GM12878 (cell line): ENCODE measurements around the gene SLC35D2. TPM values are rescaled to one million over a fixed set of nuclear protein-coding genes. Genes with fewer than 3 reads are reported as not detected.
A peak's percentile ranks its signal among the peaks of the same experiment; 100 is the strongest.

Source experiments
- ASH2L ChIP-seq: fragments of 300-600, 200-600 bp; sonication (generic); IDR thresholded peaks from 2 replicates; pipeline ENCODE4 v1.6.1; 2017; ENCODE audit warnings: low read depth, mild to moderate bottlenecking, borderline replicate concordance
- CBX5 ChIP-seq: sonication (generic); IDR thresholded peaks from 2 replicates; pipeline ENCODE4 v1.6.1; 2016; ENCODE audit warnings: low read depth, moderate library complexity, mild to moderate bottlenecking, inconsistent platforms
- CREB1 ChIP-seq: IDR thresholded peaks from 2 replicates; pipeline ENCODE4 v1.6.1; 2012; ENCODE audit warnings: low read depth, mild to moderate bottlenecking, inconsistent platforms
- CREM ChIP-seq: IDR thresholded peaks from 2 replicates; pipeline ENCODE4 v1.6.1; 2014; ENCODE audit warnings: antibody characterized with exemption, low read depth
- FOS ChIP-seq: IDR thresholded peaks from 3 replicates; pipeline ENCODE4 v1.6.1; 2011; ENCODE audit warnings: borderline replicate concordance; ENCODE audit not compliant: insufficient read length; ENCODE audit errors: extremely low read depth
- IRF3 ChIP-seq: fragments of 450-650 bp; IDR thresholded peaks from 2 replicates; pipeline ENCODE4 v1.6.1; 2014; ENCODE audit warnings: mild to moderate bottlenecking
- IRF4 ChIP-seq: IDR thresholded peaks from 2 replicates; pipeline ENCODE4 v1.6.1; 2011; ENCODE audit warnings: low read depth, low read length
- LARP7 ChIP-seq: fragments of 450-650 bp; IDR thresholded peaks from 2 replicates; pipeline ENCODE4 v1.6.1; 2017; ENCODE audit warnings: mild to moderate bottlenecking
- MXI1 ChIP-seq: fragments of 150-350 bp; IDR thresholded peaks from 2 replicates; pipeline ENCODE4 v1.6.1; 2011; ENCODE audit warnings: low read depth, mild to moderate bottlenecking, inconsistent platforms, low read length, improper control_type of control experiment
- MYB ChIP-seq: fragments of 150-350 bp; IDR thresholded peaks from 2 replicates; pipeline ENCODE4 v1.6.1; 2014; ENCODE audit warnings: mild to moderate bottlenecking, low read depth, low read length, borderline replicate concordance
- NR2F1 ChIP-seq: fragments of 450-650 bp; conservative IDR thresholded peaks from 2 replicates; pipeline ENCODE4 v1.6.1; 2017; ENCODE audit warnings: mild to moderate bottlenecking
- RBBP5 ChIP-seq: fragments of 200-600 bp; sonication (generic); conservative IDR thresholded peaks from 2 replicates; pipeline ENCODE4 v1.6.1; 2016
- RFX5 ChIP-seq: IDR thresholded peaks from 2 replicates; pipeline ENCODE4 v1.6.1; 2011; ENCODE audit warnings: low read depth, low read length, improper control_type of control experiment
- SMAD1 ChIP-seq: fragments of 450-650 bp; IDR thresholded peaks from 2 replicates; pipeline ENCODE4 v1.6.1; 2018; ENCODE audit warnings: mild to moderate bottlenecking, low read depth; ENCODE audit not compliant: partially characterized antibody
- STAT1 ChIP-seq: fragments of 450-650 bp; conservative IDR thresholded peaks from 2 replicates; pipeline ENCODE4 v1.6.1; 2014; ENCODE audit warnings: antibody characterized with exemption, mild to moderate bottlenecking
- SUZ12 ChIP-seq: fragments of 200-600 bp; sonication (generic); IDR thresholded peaks from one replicate; pipeline ENCODE4 v1.6.1; 2018; ENCODE audit warnings: antibody characterized with exemption, mild to moderate bottlenecking; ENCODE audit not compliant: unreplicated experiment
- TARDBP ChIP-seq: IDR thresholded peaks from 2 replicates; pipeline ENCODE4 v1.6.1; 2016; ENCODE audit warnings: borderline replicate concordance
- TBL1XR1 ChIP-seq: IDR thresholded peaks from 2 replicates; pipeline ENCODE4 v1.6.1; 2012; ENCODE audit warnings: low read depth, low read length, improper control_type of control experiment
- ZNF217 ChIP-seq: fragments of 450-650 bp; IDR thresholded peaks from 2 replicates; pipeline ENCODE4 v1.6.1; 2017; ENCODE audit warnings: antibody characterized with exemption, mild to moderate bottlenecking
- ZNF592 ChIP-seq: fragments of 450-650 bp; IDR thresholded peaks from 2 replicates; pipeline ENCODE4 v1.6.1; 2017; ENCODE audit warnings: mild to moderate bottlenecking, moderate library complexity
- polyA plus RNA-seq, 11 experiments: library from polyadenylated mRNA; depleted of rRNA in 4 of 11; unstranded in 6 of 11; stranded (reverse) in 5 of 11; fragments of >200 nt; fragmentation: Nextera tagmentation in 4 of 11; fragmentation: Illumina TruSeq in 1 of 11; extraction: Ambion mirVana in 4 of 11; extraction: Trizol in 1 of 11; gene quantifications; 1 replicate in 1 of 11; 2 replicates in 10 of 11; pipeline versions ENCODE4 v1.2.1 to v1.2.3, GENCODE V29; 2011 to 2016; ENCODE audit warnings: inconsistent platforms in 2 of 11, missing spikeins in 2 of 11, low read depth in 1 of 11
- total RNA-seq, 4 experiments: library from RNA; depleted of rRNA in 3 of 4; stranded (reverse); fragments of >200 nt in 3 of 4; fragmentation: Illumina TruSeq in 1 of 4; extraction: Trizol in 1 of 4; gene quantifications; 2 replicates each; pipeline versions ENCODE4 v1.2.1 to v1.2.3, GENCODE V29; 2013 to 2021
- TF ChIP-seq, protein P1 (sequence below): IDR thresholded peaks from 2 replicates; pipeline ENCODE4 v1.6.1; 2011; ENCODE audit warnings: low read depth, low read length, improper control_type of control experiment, borderline replicate concordance
- TF ChIP-seq, protein P2 (sequence below): fragments of 450-650 bp; formaldehyde crosslinking; IDR thresholded peaks from 2 replicates; pipeline ENCODE4 v1.5.0; 2022; ENCODE audit warnings: mild to moderate bottlenecking, missing genetic modification characterization

The SLC35D2 gene
- total and polyA plus RNA-seq, 10 of the 15 experiments (the other 5 are each of a cell fraction or from before 2014, with no cell fraction given), result 0.64 to 6.3 (median 3.5) TPM

GRCh38 chr9:96418083-96418919 lies 34.8 kb upstream of the SLC35D2 start, which contains the start of gene ZNF367 (continued):
- TF ChIP-seq STAT1 (no peak), ASH2L (no peak), ZNF217 (no peak), CBX5 (no peak), CREM (peak; percentile 35; the same call in 1 of the 2 replicates), MXI1 (peak; percentile 88), ZNF592 (no peak), IRF4 (no peak), RFX5 (peak; percentile 66; the same call in 1 of the 2 replicates), LARP7 (peak; percentile 52), SMAD1 (no peak), SUZ12 (no peak), FOS (peak; percentile 23), CREB1 (peak; percentile 50), NR2F1 (no peak; the same call in 1 of the 2 replicates), TBL1XR1 (no peak), TARDBP (no peak), RBBP5 (no peak), MYB (no peak), IRF3 (peak; percentile 85)
- TF ChIP-seq, protein P1, sequence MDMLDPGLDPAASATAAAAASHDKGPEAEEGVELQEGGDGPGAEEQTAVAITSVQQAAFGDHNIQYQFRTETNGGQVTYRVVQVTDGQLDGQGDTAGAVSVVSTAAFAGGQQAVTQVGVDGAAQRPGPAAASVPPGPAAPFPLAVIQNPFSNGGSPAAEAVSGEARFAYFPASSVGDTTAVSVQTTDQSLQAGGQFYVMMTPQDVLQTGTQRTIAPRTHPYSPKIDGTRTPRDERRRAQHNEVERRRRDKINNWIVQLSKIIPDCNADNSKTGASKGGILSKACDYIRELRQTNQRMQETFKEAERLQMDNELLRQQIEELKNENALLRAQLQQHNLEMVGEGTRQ, result no peak
- TF ChIP-seq, protein P2, sequence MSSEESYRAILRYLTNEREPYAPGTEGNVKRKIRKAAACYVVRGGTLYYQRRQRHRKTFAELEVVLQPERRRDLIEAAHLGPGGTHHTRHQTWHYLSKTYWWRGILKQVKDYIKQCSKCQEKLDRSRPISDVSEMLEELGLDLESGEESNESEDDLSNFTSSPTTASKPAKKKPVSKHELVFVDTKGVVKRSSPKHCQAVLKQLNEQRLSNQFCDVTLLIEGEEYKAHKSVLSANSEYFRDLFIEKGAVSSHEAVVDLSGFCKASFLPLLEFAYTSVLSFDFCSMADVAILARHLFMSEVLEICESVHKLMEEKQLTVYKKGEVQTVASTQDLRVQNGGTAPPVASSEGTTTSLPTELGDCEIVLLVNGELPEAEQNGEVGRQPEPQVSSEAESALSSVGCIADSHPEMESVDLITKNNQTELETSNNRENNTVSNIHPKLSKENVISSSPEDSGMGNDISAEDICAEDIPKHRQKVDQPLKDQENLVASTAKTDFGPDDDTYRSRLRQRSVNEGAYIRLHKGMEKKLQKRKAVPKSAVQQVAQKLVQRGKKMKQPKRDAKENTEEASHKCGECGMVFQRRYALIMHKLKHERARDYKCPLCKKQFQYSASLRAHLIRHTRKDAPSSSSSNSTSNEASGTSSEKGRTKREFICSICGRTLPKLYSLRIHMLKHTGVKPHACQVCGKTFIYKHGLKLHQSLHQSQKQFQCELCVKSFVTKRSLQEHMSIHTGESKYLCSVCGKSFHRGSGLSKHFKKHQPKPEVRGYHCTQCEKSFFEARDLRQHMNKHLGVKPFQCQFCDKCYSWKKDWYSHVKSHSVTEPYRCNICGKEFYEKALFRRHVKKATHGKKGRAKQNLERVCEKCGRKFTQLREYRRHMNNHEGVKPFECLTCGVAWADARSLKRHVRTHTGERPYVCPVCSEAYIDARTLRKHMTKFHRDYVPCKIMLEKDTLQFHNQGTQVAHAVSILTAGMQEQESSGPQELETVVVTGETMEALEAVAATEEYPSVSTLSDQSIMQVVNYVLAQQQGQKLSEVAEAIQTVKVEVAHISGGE (CRISPR knock-in tag), result no peak
